Activated CD4-positive, alpha-beta T cell treated with anti-CD3 and anti-CD28 coated beads, Interleukin-2, amount 10 ng/mL, durations not matched to agents 24 days and 14 days (primary cell): ENCODE results near the gene SIM2. TPM values are rescaled to one million over a fixed set of nuclear protein-coding genes. Genes with fewer than 3 reads are reported as not detected.

ENCODE experiments used
- DNase-seq: peaks from one replicate; pipeline ENCODE4 v3.0.0; 2022
- H3K27ac Mint-ChIP-seq: one replicate; pipeline ENCODE4 v1.8.0; 2022; ENCODE audit warnings: mild to moderate bottlenecking, mixed read lengths
- H3K27me3 Mint-ChIP-seq: one replicate; pipeline ENCODE4 v1.8.0; 2022; ENCODE audit warnings: mixed read lengths
- H3K36me3 Mint-ChIP-seq: one replicate; pipeline ENCODE4 v1.8.0; 2022; ENCODE audit warnings: low read depth, mild to moderate bottlenecking, mixed read lengths
- H3K4me1 Mint-ChIP-seq: one replicate; pipeline ENCODE4 v1.8.0; 2021; ENCODE audit warnings: mixed read lengths
- H3K4me3 Mint-ChIP-seq: one replicate; pipeline ENCODE4 v1.8.0; 2022; ENCODE audit warnings: mild to moderate bottlenecking, moderate library complexity, mixed read lengths
- H3K9me3 Mint-ChIP-seq: one replicate; pipeline ENCODE4 v1.8.0; 2021; ENCODE audit warnings: mixed read lengths
- intact Hi-C: fragments of 100-400 bp; cut with micrococcal nuclease; formaldehyde crosslinking; loops from one replicate; pipeline ENCODE4 v1.15.1; 2023
- total RNA-seq: library from RNA; stranded (reverse); gene quantifications from 2 replicates; pipeline ENCODE4 v1.2.3, GENCODE V29; 2022

The SIM2 gene
- total RNA-seq, 1 donor from 2014 or later, result 0.21 TPM

DNA sequence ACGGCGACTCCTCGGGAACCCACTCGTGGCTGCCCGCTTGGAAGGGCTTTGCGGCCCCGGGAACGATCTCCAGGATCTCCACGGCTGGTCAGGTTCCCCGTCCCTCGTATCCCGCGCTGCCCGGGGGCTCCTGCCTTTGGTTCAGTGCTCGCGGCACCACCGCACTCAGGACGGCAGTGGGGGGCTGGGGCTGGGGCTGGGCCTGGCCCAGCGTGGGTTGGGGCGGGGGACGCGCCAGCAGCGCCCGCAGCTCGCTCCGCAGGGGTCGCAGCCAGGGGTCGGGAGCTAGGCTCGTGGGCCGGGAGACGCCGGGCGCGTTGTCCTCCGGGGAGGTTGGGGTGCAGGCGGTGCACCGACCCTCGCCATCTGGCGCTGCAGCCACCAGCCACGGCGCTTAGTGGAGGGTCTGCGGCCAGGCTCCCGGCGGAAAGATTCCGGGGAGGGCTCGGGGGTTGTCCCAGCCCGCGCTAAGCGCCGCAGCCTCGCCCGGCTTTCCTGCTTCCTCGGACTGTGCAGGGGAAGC, 8.9 kb downstream of the SIM2 start:
- peaks cover 78% of the 10 kb centered on the region for H3K27me3 Mint-ChIP-seq
- H3K27ac Mint-ChIP-seq, result no peak overlapping the region
- no peak for DNase-seq
- H3K4me1 Mint-ChIP-seq, result peaks cover 5% of the 10 kb centered on the region
- intact Hi-C loops, result loop anchor here (5.0 kb wide), 1 partner anchor 299 kb away; the partner anchor contains the start of gene RIPPLY3
- H3K36me3 Mint-ChIP-seq, result no peaks in the 10 kb centered on the region
- no peak overlapping the region for H3K4me3 Mint-ChIP-seq
- no peaks in the 10 kb centered on the region for H3K9me3 Mint-ChIP-seq

GRCh38 chr21:36708286-36709029, 9.5 kb downstream of the SIM2 start:
- peaks cover 79% of the 10 kb centered on the region for H3K27me3 Mint-ChIP-seq
- intact Hi-C loops, result loop anchor here (5.0 kb wide), 1 partner anchor 299 kb away; the partner anchor contains the start of gene RIPPLY3
- H3K36me3 Mint-ChIP-seq, result no peaks in the 10 kb centered on the region
- H3K4me1 Mint-ChIP-seq, result peaks cover 5% of the 10 kb centered on the region
- no peak overlapping the region for H3K27ac Mint-ChIP-seq
- no peak for DNase-seq
- no peak overlapping the region for H3K4me3 Mint-ChIP-seq
- H3K9me3 Mint-ChIP-seq, result no peaks in the 10 kb centered on the region

DNA sequence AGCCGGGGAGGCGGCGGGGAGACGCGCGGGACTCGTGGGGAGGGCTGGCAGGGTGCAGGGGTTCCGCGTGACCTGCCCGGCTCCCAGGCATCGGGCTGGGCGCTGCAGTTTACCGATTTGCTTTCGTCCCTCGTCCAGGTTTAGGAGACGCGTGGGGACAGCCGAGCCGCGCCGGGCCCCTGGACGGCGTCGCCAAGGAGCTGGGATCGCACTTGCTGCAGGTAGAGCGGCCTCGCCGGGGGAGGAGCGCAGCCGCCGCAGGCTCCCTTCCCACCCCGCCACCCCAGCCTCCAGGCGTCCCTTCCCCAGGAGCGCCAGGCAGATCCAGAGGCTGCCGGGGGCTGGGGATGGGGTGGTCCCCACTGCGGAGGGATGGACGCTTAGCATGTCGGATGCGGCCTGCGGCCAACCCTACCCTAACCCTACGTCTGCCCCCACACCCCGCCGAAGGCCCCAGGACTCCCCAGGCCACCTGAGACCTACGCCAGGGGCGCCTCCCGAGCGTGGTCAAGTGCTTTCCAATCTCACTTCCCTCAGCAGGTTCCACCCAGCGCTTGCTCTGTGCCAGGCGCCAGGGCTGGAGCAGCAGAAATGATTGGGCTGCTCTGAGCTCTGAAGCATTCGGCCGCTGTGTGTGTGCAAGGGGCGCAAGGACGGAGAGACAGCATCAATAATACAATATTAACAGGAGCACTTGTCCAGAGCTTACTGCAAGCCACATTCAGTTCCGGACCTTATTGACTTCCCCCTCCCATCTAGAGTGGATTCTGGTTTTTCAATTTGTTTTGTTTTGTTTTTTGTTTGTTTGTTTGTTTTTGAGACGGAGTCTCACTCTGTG, 10.3 kb downstream of the SIM2 start:
- Mint-ChIP-seq H3K9me3 (no peaks in the 10 kb centered on the region), H3K27ac (no peak overlapping the region), H3K36me3 (no peaks in the 10 kb centered on the region), H3K4me3 (no peak overlapping the region), H3K27me3 (peaks cover 78% of the 10 kb centered on the region), H3K4me1 (peaks cover 5% of the 10 kb centered on the region)
- DNase-seq, result no peak
- intact Hi-C loops, result loop anchor here (5.0 kb wide), 1 partner anchor 298 kb away; the partner anchor contains the start of gene RIPPLY3

- H3K4me1 Mint-ChIP-seq, result peaks cover 5% of the 10 kb centered on the region
- no peaks in the 10 kb centered on the region for H3K9me3 Mint-ChIP-seq
- peaks cover 82% of the 10 kb centered on the region for H3K27me3 Mint-ChIP-seq
- no peak for DNase-seq
- H3K4me3 Mint-ChIP-seq, result no peak overlapping the region
- no peak overlapping the region for H3K27ac Mint-ChIP-seq
- H3K36me3 Mint-ChIP-seq, result no peaks in the 10 kb centered on the region
- intact Hi-C loops, result loop anchor here (2.0 to 5.0 kb wide), 2 partner anchors 15 to 297 kb away; partner anchors contain the start of gene RIPPLY3
These were observed 11.2 kb downstream of the SIM2 start for GRCh38 chr21:36709868-36710728.

DNA sequence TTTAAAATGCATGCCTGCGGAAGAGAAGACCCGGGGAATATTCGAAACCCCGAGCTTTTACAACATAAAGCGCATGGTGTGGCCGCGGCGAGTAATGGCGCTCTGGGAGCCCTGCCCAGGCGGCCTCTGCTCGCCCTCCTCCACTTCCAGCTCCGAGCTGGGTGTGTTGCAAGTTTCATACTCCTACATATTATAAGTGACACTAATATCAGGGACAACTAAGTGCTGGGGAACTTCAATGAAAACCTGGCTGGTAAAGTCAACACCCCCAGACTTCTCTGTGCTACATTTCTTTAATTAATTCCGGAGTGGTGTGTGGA, 11.8 kb downstream of the SIM2 start:
- Mint-ChIP-seq H3K4me3 (no peak overlapping the region), H3K36me3 (no peaks in the 10 kb centered on the region), H3K27me3 (peaks cover 80% of the 10 kb centered on the region), H3K4me1 (peaks cover 5% of the 10 kb centered on the region), H3K27ac (no peak overlapping the region), H3K9me3 (no peaks in the 10 kb centered on the region)
- no peak for DNase-seq
- intact Hi-C loops, result loop anchor here (2.0 kb wide), 1 partner anchor 16 kb away; no protein-coding TSS in a partner anchor

DNA sequence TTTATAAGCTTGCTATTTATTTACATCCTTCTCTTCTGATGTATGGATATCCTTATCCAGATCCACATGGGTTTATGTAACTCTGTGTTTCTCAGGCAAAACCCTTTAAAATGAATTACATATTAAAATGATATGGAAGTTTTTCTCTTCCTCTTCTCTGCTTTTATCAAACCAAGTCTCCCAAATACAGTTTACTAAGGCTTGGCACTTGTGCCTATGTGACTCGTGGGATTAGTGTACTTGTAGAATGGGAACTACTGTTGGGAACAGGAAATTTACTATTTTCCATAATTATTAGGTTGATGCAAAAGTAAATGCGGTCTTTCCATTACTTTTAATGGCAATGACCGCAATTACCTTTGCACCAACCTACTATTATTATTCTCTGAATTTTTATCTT, 14.8 kb downstream of the SIM2 start:
- no peak overlapping the region for H3K4me3 Mint-ChIP-seq
- H3K9me3 Mint-ChIP-seq, result no peaks in the 10 kb centered on the region
- H3K36me3 Mint-ChIP-seq, result no peaks in the 10 kb centered on the region
- no peak overlapping the region for H3K27ac Mint-ChIP-seq
- intact Hi-C loops, result no loop called here
- H3K27me3 Mint-ChIP-seq, result peaks cover 64% of the 10 kb centered on the region
- H3K4me1 Mint-ChIP-seq, result peaks cover 2% of the 10 kb centered on the region
- no peak for DNase-seq

- Mint-ChIP-seq H3K27me3 (peaks cover 47% of the 10 kb centered on the region), H3K4me1 (peaks cover 2% of the 10 kb centered on the region), H3K4me3 (no peak overlapping the region)
These were observed 17.5 kb downstream of the SIM2 start for GRCh38 chr21:36716387-36716786.

DNA sequence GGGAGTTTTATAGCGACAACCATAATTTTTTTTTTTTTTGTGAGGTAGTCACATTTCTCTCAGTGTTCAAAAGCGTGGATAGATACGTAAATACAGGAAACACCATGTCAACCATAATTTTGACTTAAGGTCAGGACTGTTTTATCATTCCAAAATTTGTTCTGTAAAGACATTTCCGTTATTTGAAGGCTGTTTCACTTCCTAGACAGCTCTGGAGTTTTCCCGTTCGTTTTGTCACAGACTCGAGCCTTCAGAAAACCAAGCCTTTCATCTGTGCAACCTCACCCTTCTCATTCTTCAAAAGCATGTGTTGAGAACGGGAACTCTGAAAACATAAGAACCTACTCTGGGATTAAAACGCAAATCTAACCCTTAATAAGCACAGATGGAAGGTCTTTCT, 17.9 kb downstream of the SIM2 start:
- intact Hi-C loops, result no loop called here
- H3K27ac Mint-ChIP-seq, result no peak overlapping the region
- peaks cover 2% of the 10 kb centered on the region for H3K4me1 Mint-ChIP-seq
- H3K27me3 Mint-ChIP-seq, result peaks cover 45% of the 10 kb centered on the region
- H3K9me3 Mint-ChIP-seq, result no peaks in the 10 kb centered on the region
- H3K36me3 Mint-ChIP-seq, result no peaks in the 10 kb centered on the region
- DNase-seq, result no peak
- H3K4me3 Mint-ChIP-seq, result no peak overlapping the region

More at GRCh38 chr21:36716387-36716786, 17.5 kb downstream of the SIM2 start:
- intact Hi-C loops, result no loop called here
- Mint-ChIP-seq H3K27ac (no peak overlapping the region), H3K36me3 (no peaks in the 10 kb centered on the region), H3K9me3 (no peaks in the 10 kb centered on the region)
- DNase-seq, result no peak

GRCh38 chr21:36717976-36718375, 19.1 kb downstream of the SIM2 start:
- H3K4me1 Mint-ChIP-seq, result no peaks in the 10 kb centered on the region
- H3K27ac Mint-ChIP-seq, result no peak overlapping the region
- intact Hi-C loops, result no loop called here
- H3K4me3 Mint-ChIP-seq, result no peak overlapping the region
- no peaks in the 10 kb centered on the region for H3K9me3 Mint-ChIP-seq
- peaks cover 33% of the 10 kb centered on the region for H3K27me3 Mint-ChIP-seq
- no peaks in the 10 kb centered on the region for H3K36me3 Mint-ChIP-seq
- DNase-seq, result no peak

DNA sequence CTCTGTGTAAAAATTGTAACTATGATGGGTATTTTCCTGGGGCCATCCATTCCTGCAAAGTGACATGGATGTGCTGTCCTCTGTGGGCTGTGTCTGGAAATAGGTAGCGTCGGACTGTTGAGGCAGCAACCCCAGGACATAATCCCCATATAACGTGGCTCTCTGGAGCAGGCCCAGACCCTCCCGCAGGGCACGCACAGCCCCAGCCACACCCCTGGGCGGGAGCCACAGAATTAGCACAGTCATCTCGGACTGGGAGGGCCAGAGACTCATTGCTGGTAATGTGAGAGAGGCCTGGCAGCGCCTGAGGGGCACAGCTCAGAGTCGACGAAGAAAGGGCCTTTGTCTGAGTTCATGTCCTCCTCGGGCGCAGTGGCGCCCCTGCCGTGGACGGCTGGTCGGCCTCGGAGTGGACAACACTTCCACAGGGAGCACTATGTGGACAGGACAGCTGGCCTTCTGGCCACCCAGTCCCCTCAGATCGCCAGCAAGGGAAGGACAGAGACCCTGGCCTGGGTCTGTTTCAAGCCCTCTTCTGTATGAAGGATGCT, 20.1 kb downstream of the SIM2 start:
- Mint-ChIP-seq H3K27ac (no peak overlapping the region), H3K9me3 (no peaks in the 10 kb centered on the region), H3K36me3 (no peaks in the 10 kb centered on the region), H3K4me1 (no peaks in the 10 kb centered on the region), H3K4me3 (no peak overlapping the region), H3K27me3 (peaks cover 24% of the 10 kb centered on the region)
- intact Hi-C loops, result no loop called here
- DNase-seq, result no peak

DNA sequence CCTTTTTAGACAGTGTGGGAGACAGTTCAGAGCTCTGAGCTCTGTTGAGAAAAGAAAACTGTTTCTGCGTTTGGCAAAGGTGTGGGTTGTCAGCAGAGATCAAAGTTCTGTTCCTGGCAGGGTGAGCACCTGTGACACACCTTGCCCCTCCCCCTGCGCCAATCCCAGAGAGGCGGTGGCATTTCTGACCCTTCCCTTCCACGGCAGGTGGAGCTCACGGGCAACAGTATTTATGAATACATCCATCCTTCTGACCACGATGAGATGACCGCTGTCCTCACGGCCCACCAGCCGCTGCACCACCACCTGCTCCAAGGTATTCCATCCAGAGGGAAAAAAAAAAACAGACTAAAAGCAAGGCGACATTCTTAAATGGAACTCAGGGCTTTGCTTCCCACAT, 20.7 kb downstream of the SIM2 start:
- DNase-seq, result no peak
- intact Hi-C loops, result no loop called here
- Mint-ChIP-seq H3K27ac (no peak overlapping the region), H3K4me1 (no peaks in the 10 kb centered on the region), H3K4me3 (no peak overlapping the region), H3K27me3 (peaks cover 19% of the 10 kb centered on the region), H3K36me3 (no peaks in the 10 kb centered on the region), H3K9me3 (no peaks in the 10 kb centered on the region)

DNA sequence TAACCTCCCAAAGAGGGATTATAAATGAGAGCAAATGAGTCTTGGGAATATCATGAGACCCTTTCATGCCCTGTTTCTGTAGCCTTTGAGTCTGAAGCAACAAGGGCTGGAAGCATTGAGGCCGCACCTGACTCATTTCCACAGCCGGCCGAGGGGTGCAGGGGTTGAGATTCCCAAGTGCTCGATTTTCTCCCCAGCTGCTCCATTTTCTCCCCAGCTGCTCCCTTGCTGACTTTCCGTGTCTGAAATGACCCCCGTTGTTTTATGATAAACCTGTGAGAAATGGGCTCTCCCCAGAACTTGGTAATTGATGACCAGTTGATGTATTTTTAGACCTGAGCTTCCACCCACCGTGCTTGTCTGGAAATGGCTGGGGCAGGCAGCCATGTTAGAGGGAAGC, 22.9 kb downstream of the SIM2 start:
- DNase-seq, result no peak
- Mint-ChIP-seq H3K27me3 (peaks cover 3% of the 10 kb centered on the region), H3K36me3 (no peaks in the 10 kb centered on the region), H3K4me1 (no peaks in the 10 kb centered on the region), H3K4me3 (no peak overlapping the region), H3K9me3 (no peaks in the 10 kb centered on the region), H3K27ac (no peak overlapping the region)
- intact Hi-C loops, result no loop called here
